ENCODE results near the gene PLEKHF1.

Gene PLEKHF1

GRCh38 chr19:29673451-29674371, 8.4 kb downstream of the PLEKHF1 start:
- intact Hi-C loops (cut with DNase I), result no loop called here
- DNase-seq, result peak in 5 of 42 donors; percentile 5 to 29 (median 14)

- intact Hi-C loops (cut with DNase I), result no loop called here
- DNase-seq, result peak in 3 of 42 donors; percentile 13 to 29 (median 18)
These were observed 9.3 kb downstream of the PLEKHF1 start for GRCh38 chr19:29674374-29675119.

GRCh38 chr19:29675120-29675649, 9.9 kb downstream of the PLEKHF1 start:
- intact Hi-C loops (cut with DNase I), result no loop called here
- DNase-seq, result peak in 3 of 42 donors; percentile 12 to 33 (median 30)

- intact Hi-C loops (cut with DNase I), result no loop called here
- DNase-seq, result peak in 40 of 42 donors; percentile 37 to 89 (median 70)
These were observed 10.5 kb downstream of the PLEKHF1 start for GRCh38 chr19:29675650-29676186.

- peak in 6 of 42 donors; percentile 10 to 42 (median 38) for DNase-seq
- intact Hi-C loops (cut with DNase I), result no loop called here
These were observed 11.3 kb downstream of the PLEKHF1 start for GRCh38 chr19:29676586-29676985.

- peak in 4 of 42 donors; percentile 2 to 27 (median 18) for DNase-seq
- intact Hi-C loops (cut with DNase I), result no loop called here
These were observed 11.9 kb downstream of the PLEKHF1 start for GRCh38 chr19:29677001-29677817.

- DNase-seq, result peak in 22 of 42 donors; percentile 32 to 89 (median 54)
- intact Hi-C loops (cut with DNase I), result no loop called here
These were observed 13.3 kb downstream of the PLEKHF1 start for GRCh38 chr19:29678484-29679106.

GRCh38 chr19:29679598-29680210, 14.4 kb downstream of the PLEKHF1 start:
- DNase-seq, result no peak
- intact Hi-C loops (cut with DNase I), result no loop called here

GRCh38 chr19:29680447-29680846, 15.2 kb downstream of the PLEKHF1 start:
- intact Hi-C loops (cut with DNase I), result no loop called here
- DNase-seq, result peak in 14 of 42 donors; percentile 33 to 70 (median 52)

- no peak for DNase-seq
- intact Hi-C loops (cut with DNase I), result no loop called here
These were observed 15.7 kb downstream of the PLEKHF1 start for GRCh38 chr19:29680937-29681336.

- peak in 2 of 42 donors; percentile 30 to 31 for DNase-seq
- intact Hi-C loops (cut with DNase I), result no loop called here
These were observed 16.4 kb downstream of the PLEKHF1 start for GRCh38 chr19:29681422-29682235.

GRCh38 chr19:29682236-29682895, 17.1 kb downstream of the PLEKHF1 start:
- peak in 2 of 42 donors; percentile 38 to 54 for DNase-seq

GRCh38 chr19:29683009-29683408, 17.7 kb downstream of the PLEKHF1 start:
- intact Hi-C loops (cut with DNase I), result no loop called here
- DNase-seq, result peak in 41 of 42 donors; percentile 41 to 91 (median 78)

More at GRCh38 chr19:29682236-29682895, 17.1 kb downstream of the PLEKHF1 start:
- intact Hi-C loops (cut with DNase I), result no loop called here

- no peak for DNase-seq
- intact Hi-C loops (cut with DNase I), result no loop called here
These were observed 20.1 kb downstream of the PLEKHF1 start for GRCh38 chr19:29685326-29685725.

GRCh38 chr19:29686285-29686805, 21.1 kb downstream of the PLEKHF1 start:
- intact Hi-C loops (cut with DNase I), result no loop called here
- no peak for DNase-seq
